Endothelial cell (in vitro differentiated cells): Measurements from ENCODE around the gene RSRC1. TPM values are rescaled to one million over a fixed set of nuclear protein-coding genes. Genes with fewer than 3 reads are reported as not detected.

ENCODE experiments used
- DNase-seq: peaks from one replicate; pipeline ENCODE4 v3.0.0; 2021; ENCODE audit warnings: low spot score
- H3K27ac Mint-ChIP-seq: one replicate; pipeline ENCODE4 v1.8.0; 2021; ENCODE audit warnings: mixed read lengths, inconsistent platforms; ENCODE audit not compliant: unreplicated experiment
- H3K27me3 Mint-ChIP-seq: one replicate; pipeline ENCODE4 v1.8.0; 2021; ENCODE audit warnings: mild to moderate bottlenecking, moderate library complexity, mixed read lengths, inconsistent platforms; ENCODE audit not compliant: unreplicated experiment
- H3K36me3 Mint-ChIP-seq: one replicate; pipeline ENCODE4 v1.8.0; 2021; ENCODE audit warnings: mild to moderate bottlenecking, low read depth, mixed read lengths, inconsistent platforms; ENCODE audit not compliant: unreplicated experiment
- H3K4me1 Mint-ChIP-seq: one replicate; pipeline ENCODE4 v1.8.0; 2021; ENCODE audit warnings: mild to moderate bottlenecking, mixed read lengths, inconsistent platforms; ENCODE audit not compliant: unreplicated experiment
- H3K4me3 Mint-ChIP-seq: one replicate; pipeline ENCODE4 v1.8.0; 2021; ENCODE audit warnings: mild to moderate bottlenecking, mixed read lengths, inconsistent platforms; ENCODE audit not compliant: unreplicated experiment
- H3K9me3 Mint-ChIP-seq: one replicate; pipeline ENCODE4 v1.8.0; 2021; ENCODE audit warnings: mixed read lengths, inconsistent platforms; ENCODE audit not compliant: unreplicated experiment
- CTCF ChIP-seq: fragments of 200-600 bp; sonication (generic); IDR thresholded peaks from one replicate; pipeline ENCODE4 v1.5.0; 2021; ENCODE audit warnings: antibody characterized with exemption; ENCODE audit not compliant: unreplicated experiment
- total RNA-seq: library from RNA; stranded (reverse); fragmentation: NEBNext Ultra II Directional; extraction: Animal tissue kit (Norgen Biotek cat#: 25700); gene quantifications from one replicate; pipeline ENCODE4 v1.2.1, GENCODE V29; 2021; ENCODE audit not compliant: unreplicated experiment

RSRC1 gene
- total RNA-seq, 1 donor from 2014 or later: 24.7 TPM

- Mint-ChIP-seq H3K27ac (no peak overlapping the region), H3K36me3 (no peaks in the 10 kb centered on the region), H3K4me1 (no peaks in the 10 kb centered on the region), H3K9me3 (no peaks in the 10 kb centered on the region), H3K27me3 (peaks cover 1% of the 10 kb centered on the region), H3K4me3 (no peak overlapping the region)
- no peak for DNase-seq
- no peak for TF ChIP-seq CTCF
These were observed 342.4 kb downstream of the RSRC1 start for GRCh38 chr3:158452334-158452733.

- H3K9me3 Mint-ChIP-seq: no peaks in the 10 kb centered on the region
- DNase-seq: no peak
- TF ChIP-seq CTCF: no peak
- no peaks in the 10 kb centered on the region for H3K4me1 Mint-ChIP-seq
- no peaks in the 10 kb centered on the region for H3K36me3 Mint-ChIP-seq
- no peak overlapping the region for H3K4me3 Mint-ChIP-seq
- H3K27me3 Mint-ChIP-seq: peaks cover 1% of the 10 kb centered on the region
- no peak overlapping the region for H3K27ac Mint-ChIP-seq
These were observed 343.1 kb downstream of the RSRC1 start for GRCh38 chr3:158453004-158453403.

GRCh38 chr3:158453865-158454264 lies 344.0 kb downstream of the RSRC1 start:
- Mint-ChIP-seq H3K9me3 (no peaks in the 10 kb centered on the region), H3K36me3 (no peaks in the 10 kb centered on the region), H3K27me3 (peaks cover 1% of the 10 kb centered on the region), H3K27ac (no peak overlapping the region), H3K4me3 (no peak overlapping the region), H3K4me1 (no peaks in the 10 kb centered on the region)
- TF ChIP-seq CTCF: no peak
- no peak for DNase-seq

- no peak for TF ChIP-seq CTCF
- no peaks in the 10 kb centered on the region for H3K4me1 Mint-ChIP-seq
- H3K4me3 Mint-ChIP-seq: no peak overlapping the region
- no peak overlapping the region for H3K27ac Mint-ChIP-seq
- peaks cover 1% of the 10 kb centered on the region for H3K27me3 Mint-ChIP-seq
- H3K9me3 Mint-ChIP-seq: no peaks in the 10 kb centered on the region
- no peaks in the 10 kb centered on the region for H3K36me3 Mint-ChIP-seq
- DNase-seq: no peak
These were observed 345.5 kb downstream of the RSRC1 start for GRCh38 chr3:158455406-158455805.

GRCh38 chr3:158456114-158456513 lies 346.2 kb downstream of the RSRC1 start:
- no peaks in the 10 kb centered on the region for H3K4me1 Mint-ChIP-seq
- no peak for TF ChIP-seq CTCF
- H3K36me3 Mint-ChIP-seq: no peaks in the 10 kb centered on the region
- H3K27ac Mint-ChIP-seq: no peak overlapping the region
- peaks cover 1% of the 10 kb centered on the region for H3K27me3 Mint-ChIP-seq
- H3K4me3 Mint-ChIP-seq: no peak overlapping the region
- H3K9me3 Mint-ChIP-seq: no peaks in the 10 kb centered on the region
- no peak for DNase-seq
